ENCODE results near the gene SLC8A3. TPM values are rescaled to one million over a fixed set of nuclear protein-coding genes. Genes with fewer than 3 reads are reported as not detected.
A peak's percentile ranks its signal among the peaks of the same experiment; 100 is the strongest.

Gene SLC8A3
- total and polyA plus RNA-seq, 2 donors (not counting 3 experiments of a cell fraction or from before 2014, with no cell fraction given): not detected

DNA sequence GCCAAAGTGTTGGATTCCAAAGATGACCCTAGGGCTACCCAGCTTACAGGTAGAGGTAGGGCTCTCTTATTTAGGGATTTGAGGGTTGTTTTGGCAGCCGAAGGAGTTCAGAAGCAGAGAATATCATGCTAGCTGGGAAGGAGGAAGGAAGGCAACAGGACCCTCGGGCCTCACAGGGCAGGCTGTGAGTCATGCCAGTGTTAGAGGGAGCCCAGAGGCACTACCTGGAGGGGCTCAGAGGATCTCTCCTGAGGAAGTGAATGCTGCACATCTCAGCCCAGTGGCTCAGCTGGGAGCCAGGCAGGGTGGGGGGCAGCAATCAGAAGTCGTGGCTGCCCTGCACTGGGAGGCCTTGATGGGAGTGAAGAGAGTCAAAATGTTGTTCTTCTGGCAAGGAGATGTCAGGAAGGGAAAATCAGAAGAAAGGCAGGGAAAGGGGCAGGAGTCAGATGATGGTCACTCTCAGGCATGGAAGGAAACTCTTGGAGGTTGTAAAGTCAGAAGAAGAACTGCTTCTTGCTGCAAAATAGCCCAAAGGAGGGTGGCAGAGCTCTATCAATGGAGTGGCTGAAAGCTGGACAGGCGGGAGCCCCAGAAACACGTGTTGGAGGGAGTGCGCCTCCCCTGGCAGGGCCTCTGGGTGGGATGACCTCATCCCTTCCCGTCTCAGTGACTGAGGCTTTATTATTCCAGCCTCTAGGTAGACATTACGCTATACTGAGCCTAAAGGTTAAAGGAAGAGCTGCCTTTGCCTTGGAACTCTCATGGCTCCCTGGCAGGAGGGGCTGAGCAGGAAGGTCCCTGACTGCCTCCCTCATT, 168.2 kb downstream of the SLC8A3 start:
- dilution Hi-C loops (cut with MboI; ENCODE audit: extremely low pct_ligation_motif_present, low sequenced_read_pairs): no loop called here
- peaks cover 2% of the 10 kb centered on the region for H3K4me1 ChIP-seq (ENCODE audit: control insufficient read depth, extremely low read depth, insufficient read depth, low read length)
- no TSS peak for BruUV-seq (replicated peaks)
- no peaks in the 10 kb centered on the region for H3K36me3 ChIP-seq (ENCODE audit: control insufficient read depth in 2 of 2, extremely low read depth in 1 of 2, insufficient read depth in 2 of 2, low read length in 2 of 2)
- H3K27me3 ChIP-seq (ENCODE audit: control insufficient read depth in 2 of 2, insufficient read depth in 2 of 2, low read length in 2 of 2): no peaks in the 10 kb centered on the region
- peak overlapping the region; percentile 57 for H2AFZ ChIP-seq (ENCODE audit: low read depth, low read length)
- TF ChIP-seq GATA2 (IDR thresholded peaks at IDR 0.05; ENCODE audit: insufficient read depth, insufficient read length, low read depth, low read length) (no peak), POLR2AphosphoS5 (IDR thresholded peaks at IDR 0.05; ENCODE audit: insufficient read depth, low read depth, low read length) (no peak), FOS (IDR thresholded peaks at IDR 0.05; ENCODE audit: borderline replicate concordance, insufficient read depth, low read length) (no peak), POLR2A (IDR thresholded peaks at IDR 0.05; ENCODE audit: low read depth, low read length) (no peak), MYC (IDR thresholded peaks at IDR 0.05; ENCODE audit: low read depth, low read length) (no peak), JUN (IDR thresholded peaks at IDR 0.05; ENCODE audit: borderline replicate concordance, insufficient read depth, insufficient read length, low read depth) (peak; percentile 49), EZH2 (IDR thresholded peaks at IDR 0.05; ENCODE audit: borderline replicate concordance, low read depth, low read length, severe bottlenecking) (no peak)
- TF ChIP-seq, protein P1, sequence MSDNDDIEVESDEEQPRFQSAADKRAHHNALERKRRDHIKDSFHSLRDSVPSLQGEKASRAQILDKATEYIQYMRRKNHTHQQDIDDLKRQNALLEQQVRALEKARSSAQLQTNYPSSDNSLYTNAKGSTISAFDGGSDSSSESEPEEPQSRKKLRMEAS (IDR thresholded peaks at IDR 0.05; ENCODE audit: insufficient read depth, insufficient read length): peak; percentile 57
- TF ChIP-seq, protein P2, sequence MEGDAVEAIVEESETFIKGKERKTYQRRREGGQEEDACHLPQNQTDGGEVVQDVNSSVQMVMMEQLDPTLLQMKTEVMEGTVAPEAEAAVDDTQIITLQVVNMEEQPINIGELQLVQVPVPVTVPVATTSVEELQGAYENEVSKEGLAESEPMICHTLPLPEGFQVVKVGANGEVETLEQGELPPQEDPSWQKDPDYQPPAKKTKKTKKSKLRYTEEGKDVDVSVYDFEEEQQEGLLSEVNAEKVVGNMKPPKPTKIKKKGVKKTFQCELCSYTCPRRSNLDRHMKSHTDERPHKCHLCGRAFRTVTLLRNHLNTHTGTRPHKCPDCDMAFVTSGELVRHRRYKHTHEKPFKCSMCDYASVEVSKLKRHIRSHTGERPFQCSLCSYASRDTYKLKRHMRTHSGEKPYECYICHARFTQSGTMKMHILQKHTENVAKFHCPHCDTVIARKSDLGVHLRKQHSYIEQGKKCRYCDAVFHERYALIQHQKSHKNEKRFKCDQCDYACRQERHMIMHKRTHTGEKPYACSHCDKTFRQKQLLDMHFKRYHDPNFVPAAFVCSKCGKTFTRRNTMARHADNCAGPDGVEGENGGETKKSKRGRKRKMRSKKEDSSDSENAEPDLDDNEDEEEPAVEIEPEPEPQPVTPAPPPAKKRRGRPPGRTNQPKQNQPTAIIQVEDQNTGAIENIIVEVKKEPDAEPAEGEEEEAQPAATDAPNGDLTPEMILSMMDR (IDR thresholded peaks at IDR 0.05; ENCODE audit: extremely low read depth in 1 of 2, insufficient read depth in 1 of 2, low read depth in 1 of 2, low read length in 2 of 2): no peak
- FAIRE-seq: no peak
- no peaks in the 10 kb centered on the region for H4K20me1 ChIP-seq (replicated peaks; ENCODE audit: control insufficient read depth, extremely low read depth, insufficient read depth, low read length)
- no peaks in the 10 kb centered on the region for H3K79me2 ChIP-seq (ENCODE audit: control insufficient read depth, insufficient read depth, low read length)
- H3K4me2 ChIP-seq (ENCODE audit: insufficient read depth, low read length): no peak overlapping the region
- no peak overlapping the region for H3K9ac ChIP-seq (replicated peaks; ENCODE audit: extremely low read depth, insufficient read depth, low read length)
- CTCF ChIA-PET: interaction anchor here (1.1 to 8.8 kb wide), 5 partner anchors 7 to 290 kb away, joined by 3 to 69 read pairs (median 7); partner anchors contain the start of gene SMOC1
- DNase-seq (ENCODE audit: low read depth, low spot score): peak; percentile 62
- intact Hi-C loops (cut with micrococcal nuclease): no loop called here
- POLR2A ChIA-PET: no interaction called here
- no peaks in the 10 kb centered on the region for H3K9me1 ChIP-seq (replicated peaks; ENCODE audit: control insufficient read depth, extremely low read depth, insufficient read depth, low read length)
- no peaks in the 10 kb centered on the region for H3K9me3 ChIP-seq (replicated peaks; ENCODE audit: control insufficient read depth, insufficient read depth, low read length)
- H3K4me3 ChIP-seq (replicated peaks in 1 of 3; ENCODE audit: insufficient read depth in 1 of 3, low read depth in 1 of 3, low read length in 3 of 3): no peak overlapping the region
- H3K27ac ChIP-seq (ENCODE audit: insufficient read depth, low read depth, low read length): no peak overlapping the region

Measured in endothelial cell of umbilical vein (primary cell).